CD4-positive, alpha-beta T cell treated with Interleukin-4 for 1 hour (primary cell): ENCODE data around the gene BDH1.

Experiments
- DNase-seq, 2 donors: peaks; one replicate each; pipeline ENCODE4 v3.0.0-alpha.2; 2020 to 2022

BDH1 gene

DNA sequence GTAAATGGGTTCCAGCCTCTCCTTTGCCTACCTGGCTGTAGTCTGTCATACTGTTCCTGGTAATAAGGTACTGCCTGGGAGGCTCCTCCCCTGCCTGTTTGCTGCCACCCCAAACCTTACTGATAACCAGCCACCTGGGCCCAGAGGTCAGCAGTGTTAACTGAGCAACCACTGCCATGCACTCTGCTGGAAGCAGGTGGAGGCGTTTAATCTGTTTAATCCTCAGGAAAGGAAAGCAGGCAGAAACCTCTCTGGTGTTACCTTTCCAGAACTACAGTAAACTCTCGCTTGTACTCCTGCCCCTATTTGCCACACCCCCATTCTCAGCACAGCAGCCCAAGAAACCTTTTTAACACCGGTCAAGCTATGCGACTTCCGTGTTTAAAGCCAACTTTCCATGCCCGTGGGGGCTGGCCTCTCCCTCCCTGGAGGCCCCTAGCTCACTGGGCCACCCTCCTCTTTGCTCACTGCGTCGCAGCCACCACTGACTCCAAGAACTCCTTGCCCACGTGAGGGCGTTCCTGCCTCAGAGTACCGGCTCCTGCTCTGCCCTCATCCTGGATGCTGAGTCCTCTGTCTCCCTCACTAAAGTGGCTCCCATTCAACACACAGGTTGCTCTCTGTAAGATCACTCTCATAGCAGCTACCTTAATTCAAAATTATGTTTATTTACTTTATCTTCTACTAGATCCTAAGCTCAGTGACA is 8.3 kb downstream of the BDH1 start:
- no peak for DNase-seq

GRCh38 chr3:197546307-197547085 is 9.3 kb downstream of the BDH1 start:
- DNase-seq = no peak

DNA sequence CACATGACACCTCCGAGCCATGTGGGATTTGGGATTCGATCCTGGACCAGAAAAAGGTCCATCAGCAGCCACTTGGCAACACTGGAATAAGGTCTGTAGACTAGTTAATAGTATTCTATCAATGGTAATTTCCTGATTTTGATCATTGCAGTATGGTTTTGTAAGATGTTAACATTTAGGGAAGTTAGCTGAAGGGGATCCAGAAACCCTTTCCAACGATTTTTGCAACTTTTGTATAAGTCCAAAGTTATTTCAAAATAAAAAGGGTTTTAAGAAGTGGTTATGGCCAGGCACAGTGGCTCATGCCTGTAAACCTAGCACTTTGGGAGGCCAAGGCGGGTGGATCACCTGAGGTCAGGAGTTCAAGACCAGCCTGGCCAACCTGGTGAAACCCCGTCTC is 10.2 kb downstream of the BDH1 start:
- no peak for DNase-seq

- DNase-seq = no peak
Measured at GRCh38 chr3:197545101-197545500, 10.7 kb downstream of the BDH1 start.

GRCh38 chr3:197542741-197543454 is 12.9 kb downstream of the BDH1 start:
- DNase-seq = no peak

- DNase-seq = no peak
Measured at GRCh38 chr3:197541756-197542539, 13.8 kb downstream of the BDH1 start.

DNA sequence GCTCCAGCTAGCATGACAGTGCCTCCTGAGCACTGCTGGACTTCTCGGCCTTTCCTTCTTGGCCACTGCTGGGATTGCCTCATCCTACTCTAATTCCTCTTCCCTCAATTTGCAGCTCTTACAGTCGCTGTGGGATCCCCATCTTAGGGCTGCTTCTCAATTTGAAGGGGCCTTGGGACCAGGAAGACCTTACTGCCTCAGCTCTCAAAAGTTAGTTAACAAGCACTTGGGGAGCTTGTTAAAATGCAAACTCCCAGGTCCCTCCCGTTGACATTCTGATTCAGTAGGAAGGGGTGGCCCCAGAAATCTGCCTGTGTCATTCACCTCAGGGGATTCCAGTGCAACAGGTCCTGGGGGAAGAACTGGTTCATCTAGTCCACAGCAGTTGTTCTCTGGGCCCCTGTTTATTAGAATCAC is 14.8 kb downstream of the BDH1 start:
- no peak for DNase-seq

- no peak for DNase-seq
Measured at GRCh38 chr3:197539651-197540051, 16.1 kb downstream of the BDH1 start.

DNA sequence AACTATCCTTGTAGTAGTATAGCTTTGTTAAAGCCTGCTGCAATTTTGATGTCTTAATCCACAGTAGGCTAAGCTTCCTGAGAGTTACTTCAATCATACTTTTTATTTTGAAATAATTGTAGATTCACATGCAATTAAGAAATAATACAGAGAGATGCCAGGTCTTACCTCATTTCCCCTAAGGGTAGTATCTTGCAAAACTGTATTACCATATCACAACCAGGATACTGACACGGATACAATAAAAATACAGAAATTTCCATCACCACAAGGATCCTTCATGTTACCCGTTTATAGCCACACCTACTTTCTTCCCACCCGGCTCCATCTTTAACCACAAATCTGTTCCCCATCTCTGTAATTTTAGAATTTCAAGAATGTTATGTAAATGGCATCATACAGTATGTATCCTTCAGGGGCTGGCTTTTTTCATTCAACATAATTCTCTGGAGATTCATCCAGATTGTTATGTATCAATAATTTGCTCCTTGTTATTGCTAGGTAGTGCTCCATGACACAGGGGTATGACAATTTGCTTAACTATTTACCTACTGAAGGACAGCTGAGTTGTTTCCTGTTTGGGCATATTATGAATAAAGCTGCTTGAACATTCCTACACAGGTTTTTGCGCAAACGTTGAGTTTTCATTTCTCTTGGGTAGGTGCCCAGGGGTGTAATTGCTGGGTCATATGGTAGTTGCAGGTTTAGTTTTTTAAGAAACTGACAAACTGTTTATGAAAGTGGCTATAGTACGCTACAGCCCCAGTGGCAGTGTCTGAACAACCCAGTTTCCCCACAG is 21.6 kb downstream of the BDH1 start:
- no peak for DNase-seq

- no peak for DNase-seq
Measured at GRCh38 chr3:197533396-197533795, 22.4 kb downstream of the BDH1 start.

GRCh38 chr3:197532388-197532787 is 23.4 kb downstream of the BDH1 start:
- DNase-seq = no peak

DNA sequence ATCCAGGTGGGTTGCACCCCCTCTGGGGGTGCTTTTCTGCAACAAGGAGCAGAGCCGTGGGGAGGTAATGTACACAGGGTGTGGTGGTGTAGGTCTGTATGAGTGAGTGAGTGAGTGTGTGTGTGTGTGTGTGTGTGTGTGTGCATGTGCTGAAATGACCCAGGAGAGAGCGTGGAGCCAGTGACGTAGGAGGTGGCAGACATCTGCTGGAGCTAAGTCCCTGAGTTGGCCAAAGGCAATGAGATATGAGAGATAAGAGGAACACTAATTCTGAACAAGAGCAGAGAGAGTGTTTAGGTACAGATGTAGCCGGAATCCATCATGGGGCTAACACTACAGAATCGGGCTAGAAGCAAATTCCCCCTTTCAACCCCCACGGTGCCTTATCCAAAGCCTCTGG is 27.6 kb downstream of the BDH1 start:
- no peak for DNase-seq

DNA sequence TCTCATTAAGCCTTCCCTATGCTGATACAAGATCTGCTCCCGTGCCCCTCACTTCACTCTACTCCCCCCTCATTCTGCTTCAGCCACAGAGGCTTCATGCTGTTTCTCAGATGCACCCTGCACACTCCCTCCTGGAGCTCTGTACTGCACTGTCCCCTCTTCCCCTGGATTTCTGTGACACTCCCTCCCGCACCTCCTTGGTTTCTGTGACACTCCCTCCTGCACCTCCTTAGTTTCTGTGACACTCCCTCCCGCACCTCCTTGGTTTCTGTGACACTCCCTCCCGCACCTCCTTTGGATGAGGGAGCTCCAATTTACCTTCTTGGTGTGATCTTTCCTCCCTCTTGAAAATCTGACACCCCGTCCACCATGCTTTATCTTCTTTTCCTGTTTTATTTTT is 28.2 kb downstream of the BDH1 start:
- DNase-seq = no peak

DNA sequence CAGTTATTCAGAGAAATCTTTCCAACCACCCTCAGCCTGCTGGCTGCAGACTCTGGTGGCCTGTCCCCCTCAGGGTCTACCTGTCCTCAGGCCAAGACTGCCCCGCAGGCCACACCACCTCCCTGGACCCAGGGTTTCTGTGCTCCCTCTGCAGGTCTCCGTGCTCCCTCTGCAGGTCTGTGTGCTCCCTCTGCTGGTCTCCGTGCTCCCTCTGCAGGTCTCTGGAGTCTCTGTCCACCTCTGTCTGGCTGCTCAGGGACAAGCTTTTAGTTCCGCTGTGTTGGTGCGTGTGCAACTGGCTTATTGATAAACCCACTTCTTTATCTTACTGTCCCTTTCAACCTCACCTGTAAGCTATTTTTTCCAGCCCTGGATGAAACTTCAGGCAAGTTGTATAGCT is 30.1 kb downstream of the BDH1 start:
- DNase-seq = no peak

- DNase-seq = no peak
Measured at GRCh38 chr3:197524128-197524527, 31.6 kb downstream of the BDH1 start.

DNA sequence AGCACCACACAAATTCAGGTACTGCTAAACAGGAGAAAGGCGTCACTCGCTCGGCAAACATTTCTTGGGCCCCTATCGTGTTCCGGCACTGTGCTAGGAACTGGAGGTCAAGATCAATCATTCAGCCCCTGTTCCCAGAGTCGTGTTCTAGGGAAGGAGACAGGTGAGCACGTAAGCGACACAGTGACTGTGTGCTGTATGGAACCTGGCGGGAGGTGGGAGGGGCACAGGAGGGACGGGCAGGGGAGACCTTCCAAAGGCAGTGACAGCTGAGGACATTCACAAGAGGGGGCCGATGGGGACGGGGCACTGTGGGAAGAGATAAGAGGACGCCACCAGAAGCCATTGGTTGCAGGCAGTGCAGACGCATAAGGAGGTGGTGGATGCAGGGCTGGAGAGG is 32.2 kb downstream of the BDH1 start:
- no peak for DNase-seq

GRCh38 chr3:197522881-197523441 is 32.8 kb downstream of the BDH1 start:
- no peak for DNase-seq

DNA sequence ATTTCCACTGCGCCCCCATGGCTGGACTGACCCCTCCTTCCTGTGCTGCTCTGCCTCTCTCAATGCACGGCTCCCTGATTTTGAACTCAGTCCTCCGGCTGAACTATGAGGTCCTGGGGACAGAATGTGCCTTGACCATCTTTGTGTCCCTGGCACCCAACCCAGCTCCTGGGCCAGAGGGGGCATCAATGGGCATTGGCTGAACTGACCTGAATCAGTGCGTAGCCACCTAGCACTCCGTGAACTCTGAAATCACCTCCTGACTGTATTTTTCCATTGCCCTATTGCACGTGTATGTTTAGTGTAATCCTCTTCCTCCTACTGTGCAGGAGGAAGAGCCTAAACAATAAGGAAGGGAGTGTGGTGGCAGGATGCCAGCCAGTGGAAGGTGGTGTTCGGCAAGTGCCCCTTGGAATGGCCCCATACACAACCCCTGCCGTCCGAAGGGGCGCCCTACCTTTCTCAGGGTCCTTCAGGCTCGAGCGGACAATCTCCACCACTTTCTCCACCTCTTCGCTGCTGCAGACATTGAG is 33.5 kb downstream of the BDH1 start:
- DNase-seq = no peak

GRCh38 chr3:197521277-197522182 is 34.2 kb downstream of the BDH1 start:
- no peak for DNase-seq
